Ishikawa (cell line): Measurements from ENCODE around the gene TES.

Experiments
- CEBPB ChIP-seq: IDR thresholded peaks from 2 replicates; pipeline ENCODE4 v1.6.1; 2012
- CREB1 ChIP-seq: IDR thresholded peaks from 2 replicates; pipeline ENCODE4 v1.6.1; 2012; ENCODE audit warnings: low read depth
- EGR1 ChIP-seq: IDR thresholded peaks from 2 replicates; pipeline ENCODE4 v1.6.1; 2012
- EP300 ChIP-seq: IDR thresholded peaks from 2 replicates; pipeline ENCODE4 v1.6.1; 2012; ENCODE audit warnings: borderline replicate concordance
- FOXM1 ChIP-seq: IDR thresholded peaks from 2 replicates; pipeline ENCODE4 v1.6.1; 2012; ENCODE audit warnings: low read depth, borderline replicate concordance
- MAX ChIP-seq: IDR thresholded peaks from 2 replicates; pipeline ENCODE4 v1.6.1; 2012
- RAD21 ChIP-seq: IDR thresholded peaks from 2 replicates; pipeline ENCODE4 v1.6.1; 2012; ENCODE audit warnings: low read depth
- REST ChIP-seq: IDR thresholded peaks from 2 replicates; pipeline ENCODE4 v1.6.1; 2012; ENCODE audit warnings: low read depth, mild to moderate bottlenecking
- TAF1 ChIP-seq: IDR thresholded peaks from 2 replicates; pipeline ENCODE4 v1.6.1; 2012; ENCODE audit warnings: low read depth, mild to moderate bottlenecking
- TCF12 ChIP-seq: IDR thresholded peaks from 2 replicates; pipeline ENCODE4 v1.6.1; 2012; ENCODE audit warnings: low read depth
- USF1 ChIP-seq: IDR thresholded peaks from 2 replicates; pipeline ENCODE4 v1.6.1; 2012
- YY1 ChIP-seq: IDR thresholded peaks from 2 replicates; pipeline ENCODE4 v1.6.1; 2012; ENCODE audit warnings: low read depth
- ZBTB7A ChIP-seq: IDR thresholded peaks from 2 replicates; pipeline ENCODE4 v1.6.1; 2012; ENCODE audit warnings: low read depth

- no peak for TF ChIP-seq EGR1
- TF ChIP-seq USF1, result no peak
- no peak for TF ChIP-seq EP300
- TF ChIP-seq YY1, result no peak
- no peak for TF ChIP-seq FOXM1
- TF ChIP-seq REST, result no peak
- no peak for TF ChIP-seq CEBPB
- TF ChIP-seq RAD21, result no peak
- TF ChIP-seq TAF1, result no peak
- no peak for TF ChIP-seq MAX
- TF ChIP-seq CREB1, result no peak
- TF ChIP-seq ZBTB7A, result no peak
- TF ChIP-seq TCF12, result no peak
These were observed 21.2 kb downstream of the TES start for GRCh38 chr7:116231543-116231942.
